Karpas-422 (cell line): Measurements from ENCODE around the gene PALLD. TPM values are rescaled to one million over a fixed set of nuclear protein-coding genes. Genes with fewer than 3 reads are reported as not detected.
"Not testable (repeated sequence)": the region's sequence is repeated elsewhere in the genome, so short reads cannot be mapped to it uniquely, and the experiment has no call there.

Source experiments
- DNase-seq: peaks from one replicate; pipeline ENCODE4 v3.0.0-alpha.2; 2015
- H2AFZ ChIP-seq: fragments of 200-600 bp; sonication (generic); 2 replicates; pipeline ENCODE4 v1.6.1; 2014; ENCODE audit warnings: antibody characterized with exemption, low read length, mixed read lengths
- H3K27ac ChIP-seq: fragments of 200-600 bp; sonication (generic); 2 replicates; pipeline ENCODE4 v1.5.1; 2014; ENCODE audit warnings: mild to moderate bottlenecking, low read length, moderate library complexity
- H3K27me3 ChIP-seq: fragments of 200-600 bp; sonication (generic); 2 replicates; pipeline ENCODE4 v1.6.1; 2014; ENCODE audit warnings: low read length, mixed read lengths
- H3K36me3 ChIP-seq: fragments of 200-600 bp; sonication (generic); 2 replicates; pipeline ENCODE4 v1.6.1; 2014; ENCODE audit warnings: low read length, mixed read lengths; ENCODE audit not compliant: insufficient read depth
- H3K4me1 ChIP-seq: fragments of 200-600 bp; sonication (generic); 2 replicates; pipeline ENCODE4 v1.6.1; 2014; ENCODE audit warnings: mild to moderate bottlenecking, low read length, mixed read lengths
- H3K4me2 ChIP-seq: fragments of 200-600 bp; sonication (generic); 2 replicates; pipeline ENCODE4 v1.6.1; 2014; ENCODE audit warnings: low read length, low read depth, mild to moderate bottlenecking; ENCODE audit not compliant: poor library complexity, severe bottlenecking
- H3K4me3 ChIP-seq: fragments of 200-600 bp; sonication (generic); 2 replicates; pipeline ENCODE4 v1.5.1; 2014; ENCODE audit warnings: mild to moderate bottlenecking, antibody characterized with exemption, low read length, mixed read lengths
- H3K79me2 ChIP-seq: fragments of 200-600 bp; sonication (generic); 2 replicates; pipeline ENCODE4 v1.6.1; 2014; ENCODE audit warnings: mild to moderate bottlenecking, low read length, mixed read lengths
- H3K9ac ChIP-seq: fragments of 200-600 bp; sonication (generic); 2 replicates; pipeline ENCODE4 v1.6.0; 2014; ENCODE audit warnings: low read length
- H3K9me2 ChIP-seq: fragments of 200-600 bp; sonication (generic), shearing (Covaris generic); replicated peaks from 2 replicates; pipeline ENCODE4 v1.6.0; 2014; ENCODE audit warnings: mild to moderate bottlenecking, low read length, moderate library complexity; ENCODE audit not compliant: insufficient read depth
- H3K9me3 ChIP-seq: fragments of 300-700, 200-600 bp; sonication (generic); 2 replicates; pipeline ENCODE4 v1.6.1; 2014; ENCODE audit warnings: low read length, mixed read lengths
- H4K20me1 ChIP-seq: fragments of 200-600 bp; sonication (generic); 2 replicates; pipeline ENCODE4 v1.6.1; 2014; ENCODE audit warnings: mild to moderate bottlenecking, antibody characterized with exemption, low read length, low read depth; ENCODE audit not compliant: insufficient read depth
- total RNA-seq: library from RNA; depleted of rRNA; stranded (reverse); fragments of >200 nt; shearing (Covaris generic); gene quantifications from 2 replicates; pipeline ENCODE4 v1.2.3, GENCODE V29; 2014; ENCODE audit warnings: low replicate concordance

The PALLD gene
- total RNA-seq, 1 experiment from 2014 or later = 0.71 TPM

DNA sequence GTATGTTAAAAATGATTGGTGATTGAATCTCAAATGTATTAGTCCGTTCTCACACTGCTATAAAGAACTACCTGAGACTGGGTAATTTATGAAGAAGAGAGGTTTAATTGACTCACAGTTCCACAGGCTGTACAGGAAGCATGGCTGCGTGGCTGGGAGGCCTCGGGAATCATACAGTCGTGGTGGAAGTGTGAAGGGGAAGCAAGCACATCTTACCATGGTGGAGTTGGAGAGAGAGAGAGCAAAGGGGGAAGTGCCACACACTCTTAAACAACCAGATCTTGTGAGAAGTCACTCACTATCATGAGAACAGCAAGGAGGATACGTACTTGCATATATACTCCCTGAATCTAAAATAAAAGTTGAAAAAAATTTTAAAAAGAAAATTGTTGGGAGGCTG lies 306.2 kb downstream of the PALLD start:
- not testable (repeated sequence) for H3K9me2 ChIP-seq, H2AFZ ChIP-seq, H3K79me2 ChIP-seq, H4K20me1 ChIP-seq, H3K27ac ChIP-seq, H3K9me3 ChIP-seq, H3K4me1 ChIP-seq, H3K36me3 ChIP-seq, H3K27me3 ChIP-seq, H3K9ac ChIP-seq, DNase-seq, H3K4me3 ChIP-seq, H3K4me2 ChIP-seq

DNA sequence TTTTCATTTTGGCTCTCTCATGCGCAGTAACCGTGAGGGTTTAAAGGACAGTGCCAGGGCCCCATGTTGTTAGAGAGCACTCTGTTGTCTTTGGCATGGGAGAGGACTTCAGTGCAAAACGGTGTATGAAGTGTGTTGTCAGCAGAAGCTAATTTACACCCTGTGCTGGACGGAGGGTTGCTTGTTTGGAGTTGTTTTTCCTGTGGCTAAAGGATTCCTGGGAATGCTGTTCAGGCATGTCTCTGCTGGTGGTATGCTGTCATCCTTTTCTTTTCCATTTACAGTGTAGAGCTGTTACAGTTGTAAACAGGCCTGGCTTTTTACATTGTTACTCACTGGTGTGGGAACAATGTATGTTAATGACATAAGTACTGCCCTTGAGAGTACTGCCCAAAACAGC lies 306.9 kb downstream of the PALLD start:
- Histone ChIP-seq H3K9ac (no peak overlapping the region), H2AFZ (no peak overlapping the region), H3K4me3 (no peak overlapping the region), H3K9me2 (no peaks in the 10 kb centered on the region), H3K36me3 (no peaks in the 10 kb centered on the region), H4K20me1 (no peaks in the 10 kb centered on the region), H3K4me2 (no peak overlapping the region), H3K27me3 (no peaks in the 10 kb centered on the region), H3K9me3 (no peaks in the 10 kb centered on the region), H3K79me2 (no peaks in the 10 kb centered on the region), H3K4me1 (no peaks in the 10 kb centered on the region), H3K27ac (no peak overlapping the region)
- DNase-seq = no peak

DNA sequence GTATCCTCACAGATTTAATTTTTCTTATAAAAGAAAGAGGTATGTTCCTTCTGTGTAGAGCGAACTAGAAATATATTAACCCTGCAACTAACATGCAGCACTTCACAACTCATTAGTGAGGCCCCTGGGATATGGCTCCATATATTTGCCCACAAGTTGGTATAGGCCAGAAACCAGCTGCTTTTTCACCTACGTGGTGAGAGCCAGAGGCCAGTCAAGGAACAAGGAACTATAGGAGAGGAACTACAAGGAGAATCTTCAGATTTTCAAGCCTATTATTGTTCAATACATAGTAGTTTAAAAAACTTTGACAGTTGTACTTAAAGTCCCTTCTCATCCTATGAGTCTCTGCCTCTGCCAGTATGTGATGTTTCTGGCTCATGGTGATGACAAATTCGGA lies 307.3 kb downstream of the PALLD start:
- H3K9me3 ChIP-seq = no peaks in the 10 kb centered on the region
- H3K27ac ChIP-seq = no peak overlapping the region
- no peaks in the 10 kb centered on the region for H3K36me3 ChIP-seq
- no peak overlapping the region for H3K4me2 ChIP-seq
- no peak for DNase-seq
- H3K9ac ChIP-seq = no peak overlapping the region
- no peaks in the 10 kb centered on the region for H3K79me2 ChIP-seq
- H4K20me1 ChIP-seq = no peaks in the 10 kb centered on the region
- H2AFZ ChIP-seq = no peak overlapping the region
- no peaks in the 10 kb centered on the region for H3K27me3 ChIP-seq
- H3K4me3 ChIP-seq = no peak overlapping the region
- H3K4me1 ChIP-seq = no peaks in the 10 kb centered on the region
- H3K9me2 ChIP-seq = no peaks in the 10 kb centered on the region

GRCh38 chr4:168805341-168805740 lies 308.5 kb downstream of the PALLD start:
- Histone ChIP-seq H2AFZ (no peak overlapping the region), H3K27me3 (no peaks in the 10 kb centered on the region), H3K4me2 (no peak overlapping the region), H3K36me3 (no peaks in the 10 kb centered on the region), H4K20me1 (no peaks in the 10 kb centered on the region), H3K27ac (no peak overlapping the region), H3K79me2 (no peaks in the 10 kb centered on the region), H3K9ac (no peak overlapping the region), H3K4me1 (no peaks in the 10 kb centered on the region), H3K9me3 (no peaks in the 10 kb centered on the region), H3K4me3 (no peak overlapping the region), H3K9me2 (no peaks in the 10 kb centered on the region)
- no peak for DNase-seq

DNA sequence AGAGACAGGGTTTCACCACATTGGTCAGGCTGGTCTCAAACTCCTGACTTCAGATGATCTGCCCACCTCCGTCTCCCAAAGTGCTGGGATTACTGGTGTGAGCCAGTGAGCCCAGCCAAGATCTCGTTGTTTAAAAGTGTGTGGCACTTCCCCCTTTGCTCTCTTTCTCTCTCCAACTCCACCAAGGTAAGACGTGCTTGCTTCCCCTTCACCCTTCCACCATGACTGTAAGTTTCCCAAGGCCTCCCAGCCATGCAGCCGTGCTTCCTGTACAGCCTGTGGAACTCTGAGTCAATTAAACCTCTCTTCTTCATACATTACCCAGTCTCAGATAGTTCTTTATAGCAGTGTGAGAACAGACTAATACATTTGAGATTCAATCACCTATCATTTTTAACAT lies 309.4 kb downstream of the PALLD start:
- not testable (repeated sequence) for H4K20me1 ChIP-seq, H3K4me1 ChIP-seq, H3K79me2 ChIP-seq, H3K4me2 ChIP-seq, DNase-seq, H3K27me3 ChIP-seq, H3K9ac ChIP-seq, H2AFZ ChIP-seq, H3K9me2 ChIP-seq, H3K27ac ChIP-seq, H3K36me3 ChIP-seq, H3K9me3 ChIP-seq, H3K4me3 ChIP-seq

DNA sequence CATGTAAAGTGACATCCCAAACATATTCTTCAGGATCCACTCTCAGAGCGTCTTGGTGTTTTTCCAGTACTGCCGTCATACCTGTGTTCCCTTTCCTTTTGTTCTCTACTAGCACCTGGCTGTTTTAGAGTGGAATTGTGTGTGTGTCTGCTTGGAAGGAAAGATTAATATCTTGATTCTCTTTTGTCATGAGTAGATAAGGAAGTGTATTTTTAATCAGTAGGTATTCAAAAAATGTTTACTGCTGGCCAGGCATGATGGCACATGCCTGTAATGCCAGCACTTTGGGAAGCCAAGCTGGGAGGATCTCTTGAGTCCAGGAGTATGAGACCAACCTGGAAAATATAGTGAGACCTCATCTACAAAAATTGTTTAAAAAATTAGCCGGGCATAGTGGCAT lies 314.4 kb downstream of the PALLD start:
- DNase-seq = no peak
- H3K9me2 ChIP-seq = no peaks in the 10 kb centered on the region
- H3K27me3 ChIP-seq = no peaks in the 10 kb centered on the region
- H3K9ac ChIP-seq = no peak overlapping the region
- no peaks in the 10 kb centered on the region for H4K20me1 ChIP-seq
- no peak overlapping the region for H3K4me2 ChIP-seq
- H3K79me2 ChIP-seq = no peaks in the 10 kb centered on the region
- H3K36me3 ChIP-seq = no peaks in the 10 kb centered on the region
- no peak overlapping the region for H3K27ac ChIP-seq
- no peaks in the 10 kb centered on the region for H3K9me3 ChIP-seq
- H3K4me1 ChIP-seq = no peaks in the 10 kb centered on the region
- no peak overlapping the region for H3K4me3 ChIP-seq
- H2AFZ ChIP-seq = no peak overlapping the region

DNA sequence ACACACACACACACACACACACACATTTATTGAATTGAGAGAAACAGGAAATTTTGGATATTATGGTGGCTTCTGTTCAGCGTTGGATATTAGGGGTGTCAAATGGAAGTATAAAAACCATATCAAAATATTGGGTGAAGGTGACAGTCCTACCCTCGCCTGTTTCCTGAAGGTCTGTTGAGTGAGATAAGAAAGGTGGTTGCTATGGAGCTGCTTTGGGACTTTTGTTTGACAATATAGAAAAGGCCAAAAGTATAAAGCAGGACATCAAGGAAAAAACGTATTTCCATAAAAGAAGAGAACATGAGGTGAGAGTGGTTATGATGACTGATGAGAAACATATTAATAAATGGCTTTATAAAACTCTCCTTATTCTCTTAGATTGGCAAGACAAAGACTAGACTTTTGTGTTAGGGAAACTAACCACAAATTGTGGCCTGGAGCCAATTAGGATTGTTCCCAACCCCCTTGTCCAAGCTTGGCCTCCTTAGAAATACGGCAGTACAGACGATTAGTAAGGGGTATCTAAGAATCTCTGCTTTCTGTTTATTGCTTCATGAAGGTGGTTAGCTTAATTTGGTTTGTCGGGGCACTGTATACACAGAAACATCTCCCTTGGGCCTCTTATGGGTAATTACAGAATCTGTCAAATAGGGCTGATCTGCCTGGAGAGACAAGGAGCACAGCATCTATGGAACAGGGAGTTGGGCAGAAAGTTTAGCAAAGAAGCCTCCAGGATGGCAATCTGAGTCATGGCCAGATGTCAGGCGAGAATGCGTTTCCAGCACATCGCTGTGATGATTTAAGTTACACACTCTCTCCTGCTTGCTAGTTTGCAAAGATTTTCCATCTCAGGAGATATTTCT lies 315.2 kb downstream of the PALLD start:
- H3K27ac ChIP-seq = no peak overlapping the region
- no peak overlapping the region for H3K9ac ChIP-seq
- no peaks in the 10 kb centered on the region for H3K27me3 ChIP-seq
- H3K9me2 ChIP-seq = no peaks in the 10 kb centered on the region
- H2AFZ ChIP-seq = no peak overlapping the region
- no peak overlapping the region for H3K4me2 ChIP-seq
- H3K9me3 ChIP-seq = no peaks in the 10 kb centered on the region
- no peak for DNase-seq
- no peaks in the 10 kb centered on the region for H3K36me3 ChIP-seq
- H3K4me1 ChIP-seq = no peaks in the 10 kb centered on the region
- no peaks in the 10 kb centered on the region for H4K20me1 ChIP-seq
- H3K4me3 ChIP-seq = no peak overlapping the region
- no peaks in the 10 kb centered on the region for H3K79me2 ChIP-seq

GRCh38 chr4:168812806-168813205 lies 316.0 kb downstream of the PALLD start:
- H3K27me3 ChIP-seq = no peaks in the 10 kb centered on the region
- no peaks in the 10 kb centered on the region for H4K20me1 ChIP-seq
- no peaks in the 10 kb centered on the region for H3K4me1 ChIP-seq
- no peaks in the 10 kb centered on the region for H3K9me3 ChIP-seq
- H3K9ac ChIP-seq = no peak overlapping the region
- no peak overlapping the region for H3K4me3 ChIP-seq
- H2AFZ ChIP-seq = no peak overlapping the region
- H3K9me2 ChIP-seq = no peaks in the 10 kb centered on the region
- H3K36me3 ChIP-seq = no peaks in the 10 kb centered on the region
- no peak for DNase-seq
- H3K79me2 ChIP-seq = no peaks in the 10 kb centered on the region
- H3K4me2 ChIP-seq = no peak overlapping the region
- no peak overlapping the region for H3K27ac ChIP-seq
